K562 (cell line): ENCODE results near the gene CMIP. TPM values are rescaled to one million over a fixed set of nuclear protein-coding genes. Genes with fewer than 3 reads are reported as not detected.

Source experiments
- ATAC-seq: fragments of 200-7000 bp; cut with Tn5 transposase; 3 replicates; pipeline ENCODE4 v1.9.1; 2020; ENCODE audit warnings: moderate library complexity
- BruUV-seq: library from RNA; stranded (reverse); fragments of 400-500 nt; replicated peaks from 2 replicates; lab custom pipeline; 2021; lab: Mats Ljungman, UMichigan
- CTCF ChIA-PET: fragments of 300-600 bp; formaldehyde crosslinking; extraction: SDS; loops from one replicate; lab custom pipeline; 2021; ENCODE audit warnings: low intra/inter-chr PET ratio; lab: Yijun Ruan, JAX
- POLR2A ChIA-PET: fragments of 300-600, 350-650 bp; sonication (Branson Sonifier 250); formaldehyde crosslinking; extraction: SDS; loops from one replicate; lab custom pipeline; 2021; ENCODE audit warnings: antibody characterized with exemption, inconsistent platforms; lab: Yijun Ruan, JAX
- DNase-seq, 4 experiments: peaks; one replicate each; pipeline versions ENCODE4 v3.0.0 to v3.0.0-alpha.2; 2011 to 2018; ENCODE audit warnings: low spot score in 3 of 4, mixed read lengths in 3 of 4; ENCODE audit errors: extremely low read depth in 1 of 4
- FAIRE-seq: peaks from 2 replicates; lab custom pipeline; 2011; peaks lifted over from hg19 to GRCh38; lab: Jason Lieb, UNC
- H2AFZ ChIP-seq: 2 replicates; pipeline ENCODE4 v1.6.0; 2011; ENCODE audit warnings: low read depth, low read length, control low read depth, inconsistent platforms
- H3K27ac ChIP-seq: fragments of 200-600 bp; 3 replicates; pipeline ENCODE4 v1.8.0; 2011; ENCODE audit warnings: low read depth, mild to moderate bottlenecking, control low read depth, inconsistent platforms, low read length, moderate library complexity, mixed read lengths; ENCODE audit errors: extremely low read depth
- H3K27me3 ChIP-seq, 2 experiments: fragments of 300-600 bp in 1 of 2; 2 replicates in 1 of 2; 3 replicates in 1 of 2; pipeline versions ENCODE4 v1.6.0 to v1.8.0; 2011; ENCODE audit warnings: inconsistent platforms in 2 of 2, low read length in 2 of 2, mild to moderate bottlenecking in 1 of 2, mixed read lengths in 1 of 2, moderate library complexity in 1 of 2; ENCODE audit not compliant: control insufficient read depth in 2 of 2, insufficient read depth in 2 of 2
- H3K36me3 ChIP-seq: fragments of 300-600 bp; 3 replicates; pipeline ENCODE4 v1.8.0; 2011; ENCODE audit warnings: mild to moderate bottlenecking, low read length, inconsistent platforms; ENCODE audit not compliant: control insufficient read depth, insufficient read depth
- H3K4me1 ChIP-seq, 2 experiments: fragments of 200-600 bp in 1 of 2; replicated peaks in 1 of 2; 2 replicates in 1 of 2; 3 replicates in 1 of 2; pipeline versions ENCODE4 v1.5.1 to v1.8.0; 2011; ENCODE audit warnings: inconsistent platforms in 2 of 2, low read length in 2 of 2, mild to moderate bottlenecking in 1 of 2, mixed read lengths in 1 of 2, moderate library complexity in 1 of 2; ENCODE audit not compliant: control insufficient read depth in 2 of 2, insufficient read depth in 2 of 2
- H3K4me2 ChIP-seq: 2 replicates; pipeline ENCODE4 v1.6.1; 2011; ENCODE audit warnings: low read length, control low read depth, inconsistent platforms, mixed read lengths; ENCODE audit not compliant: insufficient read depth
- H3K4me3 ChIP-seq: fragments of 200-600 bp; sonication (generic), shearing (Covaris generic); 2 replicates; pipeline ENCODE4 v1.5.1; 2016; ENCODE audit warnings: control low read depth, inconsistent platforms
- H3K79me2 ChIP-seq: fragments of 200-600 bp; 3 replicates; pipeline ENCODE4 v1.8.0; 2011; ENCODE audit warnings: low read length, inconsistent platforms; ENCODE audit not compliant: control insufficient read depth, insufficient read depth
- H3K9ac ChIP-seq, 2 experiments: 2 replicates each; pipeline versions ENCODE4 v1.6.0 to v1.6.1; 2011; ENCODE audit warnings: low read depth in 2 of 2, low read length in 2 of 2, control low read depth in 1 of 2, inconsistent platforms in 1 of 2, mild to moderate bottlenecking in 1 of 2, mixed read lengths in 1 of 2; ENCODE audit not compliant: insufficient read depth in 1 of 2
- H3K9me1 ChIP-seq: one replicate; pipeline ENCODE4 v1.6.0; 2011; ENCODE audit warnings: inconsistent platforms, mild to moderate bottlenecking, low read length, moderate library complexity; ENCODE audit not compliant: control insufficient read depth, insufficient read depth
- H3K9me3 ChIP-seq: replicated peaks from 2 replicates; pipeline ENCODE4 v1.5.1; 2011; ENCODE audit warnings: low read depth, low read length, inconsistent platforms; ENCODE audit not compliant: control insufficient read depth, insufficient read depth
- H4K20me1 ChIP-seq: replicated peaks from 2 replicates; pipeline ENCODE4 v1.6.1; 2011; ENCODE audit warnings: low read length, inconsistent platforms, mixed read lengths; ENCODE audit not compliant: control insufficient read depth, insufficient read depth
- ARNT ChIP-seq, 2 experiments: fragments of 450-650 bp; IDR thresholded peaks; 2 replicates each; pipeline ENCODE4 v1.6.1; 2016; ENCODE audit warnings: mild to moderate bottlenecking in 1 of 2
- ATF7 ChIP-seq: fragments of 450-650 bp; IDR thresholded peaks from 2 replicates; pipeline ENCODE4 v1.7.1; 2014; ENCODE audit warnings: mild to moderate bottlenecking, moderate library complexity
- CBX3 ChIP-seq, 2 experiments: IDR thresholded peaks; 1 replicate in 1 of 2; 2 replicates in 1 of 2; pipeline ENCODE4 v1.6.1; 2012; ENCODE audit warnings: inconsistent platforms in 2 of 2, low read length in 2 of 2, borderline replicate concordance in 1 of 2, control low read depth in 1 of 2
- HMGXB4 ChIP-seq: sonication (generic); formaldehyde crosslinking; IDR thresholded peaks from 2 replicates; pipeline ENCODE4 v1.8.1; 2023; ENCODE audit warnings: mild to moderate bottlenecking, missing genetic modification reagents
- MCM5 ChIP-seq: fragments of 450-650 bp; IDR thresholded peaks from 2 replicates; pipeline ENCODE4 v1.6.1; 2016; ENCODE audit warnings: low read depth
- PRMT5 ChIP-seq: sonication (generic); formaldehyde crosslinking; IDR thresholded peaks from 2 replicates; pipeline ENCODE4 v1.5.0; 2020; ENCODE audit warnings: missing genetic modification reagents
- THAP12 ChIP-seq: fragments of 250-450 bp; sonication (Bioruptor Pico); IDR thresholded peaks from 2 replicates; pipeline ENCODE4 v1.9.0; 2021; ENCODE audit warnings: mild to moderate bottlenecking, inconsistent platforms
- ZBTB1 ChIP-seq: sonication (generic); formaldehyde crosslinking; IDR thresholded peaks from 2 replicates; pipeline ENCODE4 v1.8.1; 2023; ENCODE audit warnings: missing genetic modification reagents, low read depth, mild to moderate bottlenecking, borderline replicate concordance
- ZNF121 ChIP-seq: sonication (generic); formaldehyde crosslinking; conservative IDR thresholded peaks from 2 replicates; pipeline ENCODE4 v1.8.0; 2022; ENCODE audit warnings: missing genetic modification reagents
- ZNF57 ChIP-seq: fragments of 450-650 bp; formaldehyde crosslinking; IDR thresholded peaks from 2 replicates; pipeline ENCODE4 v1.4.0; 2020; ENCODE audit warnings: mild to moderate bottlenecking, moderate library complexity
- WGBS: fragments of 100-300 bp; shearing (Covaris generic); methylation state at CpG from one replicate; pipeline ENCODE4 v1.1.6; 2016; ENCODE audit warnings: low coverage, mixed read lengths; ENCODE audit not compliant: insufficient coverage; ENCODE audit errors: missing lambda C conversion rate; 5-methylcytosine and 5-hydroxymethylcytosine counted together
- in situ Hi-C: fragments of 300-500 bp; cut with MboI; formaldehyde crosslinking; loops from 4 replicates; pipeline ENCODE4 v1.15.0; 2018; ENCODE audit warnings: inconsistent platforms, mixed read lengths
- intact Hi-C: fragments of 100-400 bp; cut with micrococcal nuclease; formaldehyde crosslinking; loops from 2 replicates; pipeline ENCODE4 v1.14.2; 2022
- polyA plus RNA-seq, 8 experiments: library from polyadenylated mRNA; depleted of rRNA in 4 of 8; stranded (reverse) in 5 of 8; unstranded in 3 of 8; fragments of >200 nt; fragmentation: Nextera tagmentation in 2 of 8; fragmentation: Illumina TruSeq in 1 of 8; extraction: Ambion mirVana in 2 of 8; extraction: Trizol in 1 of 8; gene quantifications; 2 replicates each; pipeline versions ENCODE4 v1.2.1 to v1.2.3, GENCODE V29; 2011 to 2014; ENCODE audit warnings: inconsistent platforms in 1 of 8, missing spikeins in 1 of 8
- total RNA-seq, 7 experiments: library from RNA; depleted of rRNA in 6 of 7; stranded (reverse); fragments of >200 nt in 6 of 7; fragmentation: Illumina TruSeq in 2 of 7; extraction: Trizol in 2 of 7; gene quantifications; 2 replicates each; pipeline versions ENCODE4 v1.2.1 to v1.2.3, GENCODE V29; 2011 to 2021; ENCODE audit warnings: low replicate concordance in 1 of 7
- TF ChIP-seq, protein P1 (sequence below): fragments of 450-650 bp; IDR thresholded peaks from 2 replicates; pipeline ENCODE4 v1.6.1; 2016; ENCODE audit warnings: missing biosample characterization, missing genetic modification characterization
- TF ChIP-seq, protein P2 (sequence below): fragments of 450-650 bp; formaldehyde crosslinking; IDR thresholded peaks from 2 replicates; pipeline ENCODE4 v1.4.0; 2022; ENCODE audit warnings: mild to moderate bottlenecking, moderate library complexity
- TF ChIP-seq, protein P3 (sequence below): fragments of 450-650 bp; conservative IDR thresholded peaks from 2 replicates; pipeline ENCODE4 v1.6.1; 2016; ENCODE audit warnings: missing genetic modification characterization, low read depth, mild to moderate bottlenecking, control low read depth, missing compliant biosample characterization

The CMIP gene
- total and polyA plus RNA-seq, 9 of the 15 experiments (the other 6 are each of a cell fraction or from before 2014, with no cell fraction given), result 0.94 to 82.5 (median 10.3) TPM

- Histone ChIP-seq H3K9me1 (peaks cover 11% of the 10 kb centered on the region), H3K9ac (no peak overlapping the region), H4K20me1 (peaks cover 24% of the 10 kb centered on the region; the same call in 1 of the 2 replicates), H3K4me2 (no peak overlapping the region), H2AFZ (no peak overlapping the region), H3K79me2 (peaks cover 17% of the 10 kb centered on the region; the same call in 2 of the 3 replicates), H3K27me3 (no peaks in the 10 kb centered on the region; a peak in 1 of 5 replicates), H3K9me3 (no peaks in the 10 kb centered on the region; the same call in 1 of the 2 replicates), H3K27ac (no peak overlapping the region), H3K36me3 (peaks cover 46% of the 10 kb centered on the region; the same call in 2 of the 3 replicates), H3K4me1 (peaks cover 0 to 17% of the 10 kb centered on the region in 2 experiments; a peak in 2 of 5 replicates), H3K4me3 (no peak overlapping the region)
- POLR2A ChIA-PET, result interaction anchor here (1.4 to 2.0 kb wide), 2 partner anchors 14 to 16 kb away, joined by 5 to 6 read pairs; no protein-coding TSS in a partner anchor
- no TSS peak for BruUV-seq
- FAIRE-seq, result no peak
- CTCF ChIA-PET, result no interaction called here
- no peak for ATAC-seq
- 77% methylated on average over 5 of the region's 14 CpGs for whole genome bisulfite sequencing
- no peak for DNase-seq
- in situ Hi-C loops (no loop called here), intact Hi-C loops (no loop called here)
- TF ChIP-seq ARNT (IDR thresholded peaks at IDR 0.05) (no peak), ZNF121 (CRISPR knock-in tag) (no peak), HMGXB4 (no peak), ZBTB1 (no peak), MCM5 (no peak), THAP12 (CRISPR knock-in tag) (no peak), ZNF57 (CRISPR knock-in tag) (no peak), ATF7 (no peak), PRMT5 (CRISPR knock-in tag) (no peak), CBX3 (IDR thresholded peaks at IDR 0.05; ENCODE audit: borderline replicate concordance in 1 of 2, low read length in 2 of 2) (no peak)
- TF ChIP-seq, protein P1, sequence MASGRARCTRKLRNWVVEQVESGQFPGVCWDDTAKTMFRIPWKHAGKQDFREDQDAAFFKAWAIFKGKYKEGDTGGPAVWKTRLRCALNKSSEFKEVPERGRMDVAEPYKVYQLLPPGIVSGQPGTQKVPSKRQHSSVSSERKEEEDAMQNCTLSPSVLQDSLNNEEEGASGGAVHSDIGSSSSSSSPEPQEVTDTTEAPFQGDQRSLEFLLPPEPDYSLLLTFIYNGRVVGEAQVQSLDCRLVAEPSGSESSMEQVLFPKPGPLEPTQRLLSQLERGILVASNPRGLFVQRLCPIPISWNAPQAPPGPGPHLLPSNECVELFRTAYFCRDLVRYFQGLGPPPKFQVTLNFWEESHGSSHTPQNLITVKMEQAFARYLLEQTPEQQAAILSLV (tag), result no peak
- TF ChIP-seq, protein P2, sequence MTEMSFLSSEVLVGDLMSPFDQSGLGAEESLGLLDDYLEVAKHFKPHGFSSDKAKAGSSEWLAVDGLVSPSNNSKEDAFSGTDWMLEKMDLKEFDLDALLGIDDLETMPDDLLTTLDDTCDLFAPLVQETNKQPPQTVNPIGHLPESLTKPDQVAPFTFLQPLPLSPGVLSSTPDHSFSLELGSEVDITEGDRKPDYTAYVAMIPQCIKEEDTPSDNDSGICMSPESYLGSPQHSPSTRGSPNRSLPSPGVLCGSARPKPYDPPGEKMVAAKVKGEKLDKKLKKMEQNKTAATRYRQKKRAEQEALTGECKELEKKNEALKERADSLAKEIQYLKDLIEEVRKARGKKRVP (CRISPR knock-in tag), result no peak
- TF ChIP-seq, protein P3, sequence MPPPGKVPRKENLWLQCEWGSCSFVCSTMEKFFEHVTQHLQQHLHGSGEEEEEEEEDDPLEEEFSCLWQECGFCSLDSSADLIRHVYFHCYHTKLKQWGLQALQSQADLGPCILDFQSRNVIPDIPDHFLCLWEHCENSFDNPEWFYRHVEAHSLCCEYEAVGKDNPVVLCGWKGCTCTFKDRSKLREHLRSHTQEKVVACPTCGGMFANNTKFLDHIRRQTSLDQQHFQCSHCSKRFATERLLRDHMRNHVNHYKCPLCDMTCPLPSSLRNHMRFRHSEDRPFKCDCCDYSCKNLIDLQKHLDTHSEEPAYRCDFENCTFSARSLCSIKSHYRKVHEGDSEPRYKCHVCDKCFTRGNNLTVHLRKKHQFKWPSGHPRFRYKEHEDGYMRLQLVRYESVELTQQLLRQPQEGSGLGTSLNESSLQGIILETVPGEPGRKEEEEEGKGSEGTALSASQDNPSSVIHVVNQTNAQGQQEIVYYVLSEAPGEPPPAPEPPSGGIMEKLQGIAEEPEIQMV (tag), result no peak
These were observed 171.2 kb downstream of the CMIP start for GRCh38 chr16:81615833-81616232.
